Measurements from ENCODE around the gene RNU6-8.

The RNU6-8 gene

GRCh38 chr14:32244404-32244803 is 41.3 kb upstream of the RNU6-8 start:
- peak; percentile 7 for DNase-seq (ENCODE audit: low spot score)
- no peak for TF ChIP-seq CTCF (IDR thresholded peaks at IDR 0.05; ENCODE audit: extremely low read depth, missing control alignments)

- DNase-seq (ENCODE audit: low spot score) = no peak
- no peak for TF ChIP-seq CTCF (IDR thresholded peaks at IDR 0.05; ENCODE audit: extremely low read depth, missing control alignments)
These were observed 30.2 kb upstream of the RNU6-8 start for GRCh38 chr14:32233260-32233659.

GRCh38 chr14:32232481-32232880 is 29.4 kb upstream of the RNU6-8 start:
- DNase-seq (ENCODE audit: low spot score) = no peak
- no peak for TF ChIP-seq CTCF (IDR thresholded peaks at IDR 0.05; ENCODE audit: extremely low read depth, missing control alignments)

GRCh38 chr14:32230695-32231280 is 27.7 kb upstream of the RNU6-8 start:
- TF ChIP-seq CTCF (IDR thresholded peaks at IDR 0.05; ENCODE audit: extremely low read depth, missing control alignments) = no peak
- no peak for DNase-seq (ENCODE audit: low spot score)

- no peak for TF ChIP-seq CTCF (IDR thresholded peaks at IDR 0.05; ENCODE audit: extremely low read depth, missing control alignments)
- DNase-seq (ENCODE audit: low spot score) = no peak
These were observed 27.1 kb upstream of the RNU6-8 start for GRCh38 chr14:32230181-32230580.

- DNase-seq (ENCODE audit: low spot score) = no peak
- TF ChIP-seq CTCF (IDR thresholded peaks at IDR 0.05; ENCODE audit: extremely low read depth, missing control alignments) = no peak
These were observed 23.0 kb upstream of the RNU6-8 start for GRCh38 chr14:32226056-32226455.

GRCh38 chr14:32225378-32225920 is 22.4 kb upstream of the RNU6-8 start:
- no peak for DNase-seq (ENCODE audit: low spot score)
- no peak for TF ChIP-seq CTCF (IDR thresholded peaks at IDR 0.05; ENCODE audit: extremely low read depth, missing control alignments)
